GM23338 (cell line): ENCODE data around the gene CACNA1G. TPM values are rescaled to one million over a fixed set of nuclear protein-coding genes. Genes with fewer than 3 reads are reported as not detected.

Source experiments
- ATAC-seq: fragments of 200-7000 bp; cut with Tn5 transposase; 3 replicates; pipeline ENCODE4 v1.9.1; 2020
- DNase-seq: peaks from one replicate; pipeline ENCODE4 v3.0.0-alpha.2; 2015; ENCODE audit warnings: low spot score
- H2AFZ ChIP-seq: fragments of 200-600 bp; sonication (generic); 2 replicates; pipeline ENCODE4 v1.8.0; 2016; ENCODE audit warnings: antibody characterized with exemption, mild to moderate bottlenecking, moderate library complexity
- H3F3A ChIP-seq: fragments of 200-600 bp; sonication (generic); replicated peaks from 2 replicates; pipeline ENCODE4 v1.8.0; 2017; ENCODE audit warnings: antibody characterized with exemption, mixed run types, low read depth
- H3K27ac ChIP-seq: fragments of 200-600 bp; sonication (generic); 2 replicates; pipeline ENCODE4 v1.6.1; 2016; ENCODE audit warnings: low read depth
- H3K27me3 ChIP-seq: fragments of 200-600 bp; sonication (generic); 2 replicates; pipeline ENCODE4 v1.8.0; 2016; ENCODE audit warnings: mild to moderate bottlenecking, mixed run types, moderate library complexity; ENCODE audit not compliant: insufficient read depth
- H3K36me3 ChIP-seq: fragments of 200-600 bp; sonication (generic); 2 replicates; pipeline ENCODE4 v1.8.0; 2016; ENCODE audit warnings: mild to moderate bottlenecking; ENCODE audit not compliant: insufficient read depth
- H3K4me1 ChIP-seq: fragments of 200-600 bp; sonication (generic); 2 replicates; pipeline ENCODE4 v1.8.0; 2016; ENCODE audit warnings: mild to moderate bottlenecking, moderate library complexity; ENCODE audit not compliant: insufficient read depth
- H3K4me2 ChIP-seq: fragments of 200-600 bp; sonication (generic); 2 replicates; pipeline ENCODE4 v1.7.1; 2017; ENCODE audit warnings: mixed run types
- H3K4me3 ChIP-seq: fragments of 200-600 bp; sonication (generic); 2 replicates; pipeline ENCODE4 v1.6.1; 2016; ENCODE audit warnings: mixed run types
- H3K79me2 ChIP-seq: fragments of 200-600 bp; sonication (generic); replicated peaks from 2 replicates; pipeline ENCODE4 v1.8.0; 2017; ENCODE audit warnings: mild to moderate bottlenecking; ENCODE audit not compliant: insufficient read depth
- H3K9me2 ChIP-seq: fragments of 200-600 bp; sonication (generic); 2 replicates; pipeline ENCODE4 v1.8.0; 2017; ENCODE audit not compliant: insufficient read depth
- H4K20me1 ChIP-seq: fragments of 200-600 bp; sonication (generic); replicated peaks from 2 replicates; pipeline ENCODE4 v1.8.0; 2017; ENCODE audit warnings: mild to moderate bottlenecking; ENCODE audit not compliant: insufficient read depth
- H3K27ac Mint-ChIP-seq: 2 replicates; pipeline ENCODE4 v1.8.0; 2020; ENCODE audit warnings: inconsistent platforms, mild to moderate bottlenecking, moderate library complexity, mixed read lengths
- H3K27me3 Mint-ChIP-seq: 3 replicates; pipeline ENCODE4 v1.8.0; 2022; ENCODE audit warnings: low read depth, mild to moderate bottlenecking, moderate library complexity, mixed read lengths, inconsistent platforms; ENCODE audit not compliant: insufficient read depth, poor library complexity
- H3K36me3 Mint-ChIP-seq: 3 replicates; pipeline ENCODE4 v1.8.0; 2021; ENCODE audit warnings: low read depth, mild to moderate bottlenecking, inconsistent platforms, moderate library complexity, mixed read lengths
- H3K4me1 Mint-ChIP-seq: 3 replicates; pipeline ENCODE4 v1.8.0; 2020; ENCODE audit warnings: mild to moderate bottlenecking, inconsistent platforms, mixed read lengths
- H3K4me3 Mint-ChIP-seq: 3 replicates; pipeline ENCODE4 v1.8.0; 2021; ENCODE audit warnings: moderate library complexity, mild to moderate bottlenecking, inconsistent platforms, mixed read lengths
- H3K9me3 Mint-ChIP-seq: 3 replicates; pipeline ENCODE4 v1.8.0; 2020; ENCODE audit warnings: moderate library complexity, mild to moderate bottlenecking, inconsistent platforms, mixed read lengths
- CREB1 ChIP-seq: fragments of 250-450 bp; sonication (Bioruptor Pico); IDR thresholded peaks from 2 replicates; pipeline ENCODE4 v1.5.0; 2020; ENCODE audit warnings: low read depth, mild to moderate bottlenecking, moderate library complexity
- EZH2 ChIP-seq: fragments of 200-600 bp; sonication (generic); IDR thresholded peaks from one replicate; pipeline ENCODE4 v1.8.0; 2017; ENCODE audit warnings: antibody characterized with exemption, mild to moderate bottlenecking, low read depth; ENCODE audit not compliant: unreplicated experiment
- EZH2phosphoT487 ChIP-seq: fragments of 200-600 bp; sonication (generic); IDR thresholded peaks from one replicate; pipeline ENCODE4 v1.8.1; 2018; ENCODE audit warnings: antibody characterized with exemption; ENCODE audit not compliant: unreplicated experiment
- JUNB ChIP-seq: IDR thresholded peaks from one replicate; pipeline ENCODE4 v1.6.1; 2016; ENCODE audit warnings: antibody characterized with exemption; ENCODE audit not compliant: unreplicated experiment
- NANOG ChIP-seq: IDR thresholded peaks from 2 replicates; pipeline ENCODE4 v1.6.1; 2016; ENCODE audit warnings: antibody characterized with exemption, borderline replicate concordance
- POLR2AphosphoS5 ChIP-seq: IDR thresholded peaks from 2 replicates; pipeline ENCODE4 v1.6.1; 2016; ENCODE audit warnings: antibody characterized with exemption, low read depth
- STAT1 ChIP-seq: IDR thresholded peaks from one replicate; pipeline ENCODE4 v1.6.1; 2016; ENCODE audit warnings: antibody characterized with exemption; ENCODE audit not compliant: unreplicated experiment
- ZNF114 ChIP-seq: fragments of 250-450 bp; sonication (Bioruptor Pico); IDR thresholded peaks from 2 replicates; pipeline ENCODE4 v1.5.0; 2020; ENCODE audit warnings: mild to moderate bottlenecking, moderate library complexity
- ZNF331 ChIP-seq: fragments of 250-450 bp; sonication (Bioruptor Pico); IDR thresholded peaks from 2 replicates; pipeline ENCODE4 v1.5.0; 2020; ENCODE audit warnings: low read depth, mild to moderate bottlenecking, moderate library complexity
- polyA plus RNA-seq: library from polyadenylated mRNA; unstranded; fragments of >200 nt; fragmentation: Nextera tagmentation; extraction: Ambion mirVana; gene quantifications from 2 replicates; pipeline ENCODE4 v1.2.1, GENCODE V29; 2016
- total RNA-seq: library from RNA; depleted of rRNA; stranded (reverse); fragments of >200 nt; shearing (Covaris generic); gene quantifications from 2 replicates; pipeline ENCODE4 v1.2.3, GENCODE V29; 2014
- TF ChIP-seq, protein P1 (sequence below): IDR thresholded peaks from one replicate; pipeline ENCODE4 v1.6.1; 2018; ENCODE audit warnings: antibody characterized with exemption; ENCODE audit not compliant: unreplicated experiment
- TF ChIP-seq, protein P2 (sequence below): IDR thresholded peaks from 2 replicates; pipeline ENCODE4 v1.6.1; 2016; ENCODE audit warnings: antibody characterized with exemption
- TF ChIP-seq, protein P3 (sequence below), 2 experiments: fragments of 200-600 bp in 1 of 2; sonication (generic) in 1 of 2; conservative IDR thresholded peaks; 2 replicates each; pipeline versions ENCODE4 v1.5.1 to v1.6.1; 2016 to 2017; ENCODE audit warnings: antibody characterized with exemption in 2 of 2, low read depth in 2 of 2, mild to moderate bottlenecking in 2 of 2, moderate library complexity in 1 of 2

The CACNA1G gene
- total and polyA plus RNA-seq, 2 experiments from 2014 or later = 1.4 to 5.1 TPM

DNA sequence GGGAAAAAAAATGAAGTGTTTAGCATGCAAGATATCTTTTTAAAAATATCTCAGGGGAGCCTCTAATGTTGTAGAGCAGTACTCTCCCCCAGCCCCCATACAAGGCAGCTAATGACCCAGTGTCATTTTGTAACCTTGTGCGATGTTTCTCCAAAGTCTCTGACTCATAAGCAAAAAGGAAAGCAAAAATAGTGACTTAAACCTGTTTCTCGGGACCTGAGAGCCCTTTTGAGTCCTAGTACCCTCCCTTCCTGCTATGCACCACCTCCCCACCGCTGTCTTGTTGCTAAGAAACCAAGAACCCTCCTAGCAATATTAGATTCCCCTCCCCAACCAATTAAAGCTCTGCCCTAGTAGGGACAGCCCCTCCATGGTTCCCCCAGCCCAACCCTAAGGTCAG lies 49.5 kb upstream of the CACNA1G start (continued):
- TF ChIP-seq, protein P1, sequence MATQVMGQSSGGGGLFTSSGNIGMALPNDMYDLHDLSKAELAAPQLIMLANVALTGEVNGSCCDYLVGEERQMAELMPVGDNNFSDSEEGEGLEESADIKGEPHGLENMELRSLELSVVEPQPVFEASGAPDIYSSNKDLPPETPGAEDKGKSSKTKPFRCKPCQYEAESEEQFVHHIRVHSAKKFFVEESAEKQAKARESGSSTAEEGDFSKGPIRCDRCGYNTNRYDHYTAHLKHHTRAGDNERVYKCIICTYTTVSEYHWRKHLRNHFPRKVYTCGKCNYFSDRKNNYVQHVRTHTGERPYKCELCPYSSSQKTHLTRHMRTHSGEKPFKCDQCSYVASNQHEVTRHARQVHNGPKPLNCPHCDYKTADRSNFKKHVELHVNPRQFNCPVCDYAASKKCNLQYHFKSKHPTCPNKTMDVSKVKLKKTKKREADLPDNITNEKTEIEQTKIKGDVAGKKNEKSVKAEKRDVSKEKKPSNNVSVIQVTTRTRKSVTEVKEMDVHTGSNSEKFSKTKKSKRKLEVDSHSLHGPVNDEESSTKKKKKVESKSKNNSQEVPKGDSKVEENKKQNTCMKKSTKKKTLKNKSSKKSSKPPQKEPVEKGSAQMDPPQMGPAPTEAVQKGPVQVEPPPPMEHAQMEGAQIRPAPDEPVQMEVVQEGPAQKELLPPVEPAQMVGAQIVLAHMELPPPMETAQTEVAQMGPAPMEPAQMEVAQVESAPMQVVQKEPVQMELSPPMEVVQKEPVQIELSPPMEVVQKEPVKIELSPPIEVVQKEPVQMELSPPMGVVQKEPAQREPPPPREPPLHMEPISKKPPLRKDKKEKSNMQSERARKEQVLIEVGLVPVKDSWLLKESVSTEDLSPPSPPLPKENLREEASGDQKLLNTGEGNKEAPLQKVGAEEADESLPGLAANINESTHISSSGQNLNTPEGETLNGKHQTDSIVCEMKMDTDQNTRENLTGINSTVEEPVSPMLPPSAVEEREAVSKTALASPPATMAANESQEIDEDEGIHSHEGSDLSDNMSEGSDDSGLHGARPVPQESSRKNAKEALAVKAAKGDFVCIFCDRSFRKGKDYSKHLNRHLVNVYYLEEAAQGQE = no peak
- TF ChIP-seq, protein P2, sequence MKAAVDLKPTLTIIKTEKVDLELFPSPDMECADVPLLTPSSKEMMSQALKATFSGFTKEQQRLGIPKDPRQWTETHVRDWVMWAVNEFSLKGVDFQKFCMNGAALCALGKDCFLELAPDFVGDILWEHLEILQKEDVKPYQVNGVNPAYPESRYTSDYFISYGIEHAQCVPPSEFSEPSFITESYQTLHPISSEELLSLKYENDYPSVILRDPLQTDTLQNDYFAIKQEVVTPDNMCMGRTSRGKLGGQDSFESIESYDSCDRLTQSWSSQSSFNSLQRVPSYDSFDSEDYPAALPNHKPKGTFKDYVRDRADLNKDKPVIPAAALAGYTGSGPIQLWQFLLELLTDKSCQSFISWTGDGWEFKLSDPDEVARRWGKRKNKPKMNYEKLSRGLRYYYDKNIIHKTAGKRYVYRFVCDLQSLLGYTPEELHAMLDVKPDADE = no peak
- TF ChIP-seq STAT1 (no peak), EZH2 (no peak), POLR2AphosphoS5 (no peak), ZNF114 (CRISPR knock-in tag) (no peak), CREB1 (no peak)

DNA sequence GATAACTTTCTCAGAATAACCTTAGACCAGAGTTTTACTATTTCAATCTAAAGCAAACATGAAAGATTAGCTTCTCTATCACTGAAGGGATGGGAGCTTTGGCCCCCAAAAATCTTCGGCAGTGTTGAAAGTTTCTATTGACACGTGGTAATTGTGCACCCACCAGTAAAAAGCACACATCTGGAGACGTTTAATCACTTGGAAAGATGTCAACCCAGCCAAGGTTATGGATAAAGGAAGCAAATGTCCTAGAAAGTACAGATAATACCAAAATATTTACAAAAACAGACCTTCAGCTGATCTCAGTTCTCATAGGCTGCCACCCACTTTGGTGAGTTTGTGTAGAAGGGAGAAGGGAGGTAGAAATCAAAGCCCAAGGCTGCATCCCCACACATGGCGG lies 47.0 kb upstream of the CACNA1G start:
- ATAC-seq (no peak), DNase-seq (no peak)
- 0 out of 2 replicates have a peak, but pooled peaks cover 3% of the 10 kb centered on the region for H3F3A ChIP-seq
- no peaks in the 10 kb centered on the region for H3K36me3 ChIP-seq
- H2AFZ ChIP-seq = no peak overlapping the region
- TF ChIP-seq ZNF331 (no peak), EZH2 (no peak), NANOG (no peak), JUNB (no peak), STAT1 (no peak), EZH2phosphoT487 (no peak), POLR2AphosphoS5 (no peak)
- TF ChIP-seq, protein P1 = no peak
- TF ChIP-seq, protein P2 = no peak
- TF ChIP-seq, protein P3, sequence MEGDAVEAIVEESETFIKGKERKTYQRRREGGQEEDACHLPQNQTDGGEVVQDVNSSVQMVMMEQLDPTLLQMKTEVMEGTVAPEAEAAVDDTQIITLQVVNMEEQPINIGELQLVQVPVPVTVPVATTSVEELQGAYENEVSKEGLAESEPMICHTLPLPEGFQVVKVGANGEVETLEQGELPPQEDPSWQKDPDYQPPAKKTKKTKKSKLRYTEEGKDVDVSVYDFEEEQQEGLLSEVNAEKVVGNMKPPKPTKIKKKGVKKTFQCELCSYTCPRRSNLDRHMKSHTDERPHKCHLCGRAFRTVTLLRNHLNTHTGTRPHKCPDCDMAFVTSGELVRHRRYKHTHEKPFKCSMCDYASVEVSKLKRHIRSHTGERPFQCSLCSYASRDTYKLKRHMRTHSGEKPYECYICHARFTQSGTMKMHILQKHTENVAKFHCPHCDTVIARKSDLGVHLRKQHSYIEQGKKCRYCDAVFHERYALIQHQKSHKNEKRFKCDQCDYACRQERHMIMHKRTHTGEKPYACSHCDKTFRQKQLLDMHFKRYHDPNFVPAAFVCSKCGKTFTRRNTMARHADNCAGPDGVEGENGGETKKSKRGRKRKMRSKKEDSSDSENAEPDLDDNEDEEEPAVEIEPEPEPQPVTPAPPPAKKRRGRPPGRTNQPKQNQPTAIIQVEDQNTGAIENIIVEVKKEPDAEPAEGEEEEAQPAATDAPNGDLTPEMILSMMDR (conservative IDR thresholded peaks at IDR 0.05; ENCODE audit: low read depth in 2 of 2) = no peak
- Mint-ChIP-seq H3K4me1 (peaks cover 39% of the 10 kb centered on the region), H3K27ac (no peak overlapping the region), H3K9me3 (no peaks in the 10 kb centered on the region; the same call in 2 of the 3 replicates), H3K27me3 (peaks cover 9% of the 10 kb centered on the region), H3K36me3 (no peaks in the 10 kb centered on the region), H3K4me3 (no peak overlapping the region)
- 0 out of 2 replicates have a peak, but pooled peaks cover 2% of the 10 kb centered on the region for H3K9me2 ChIP-seq
- H3K4me1 ChIP-seq = peaks cover 8% of the 10 kb centered on the region; the same call in 1 of the 2 replicates
- H3K27ac ChIP-seq = no peak overlapping the region
- H3K79me2 ChIP-seq = no peaks in the 10 kb centered on the region
- H3K27me3 ChIP-seq = no peaks in the 10 kb centered on the region; the same call in 1 of the 2 replicates
- H3K4me3 ChIP-seq = no peak overlapping the region
- no peak overlapping the region for H3K4me2 ChIP-seq
- H4K20me1 ChIP-seq = no peaks in the 10 kb centered on the region
